Parathyroid adenoma (tissue), 2 donors: ENCODE measurements around the gene CAVIN1.

ENCODE experiments used
- H2AFZ ChIP-seq: fragments of 300-600 bp; sonication (generic); one replicate; pipeline ENCODE4 v1.7.0; 2017; ENCODE audit warnings: antibody characterized with exemption, mild to moderate bottlenecking
- H3K27ac ChIP-seq: fragments of 300-600 bp; sonication (generic); one replicate; pipeline ENCODE4 v1.7.0; 2017
- H3K27me3 ChIP-seq: fragments of 300-600 bp; sonication (generic); one replicate; pipeline ENCODE4 v1.7.0; 2017; ENCODE audit warnings: low read length; ENCODE audit not compliant: control insufficient read depth, insufficient read depth
- H3K36me3 ChIP-seq: fragments of 300-600 bp; sonication (generic); one replicate; pipeline ENCODE4 v1.7.0; 2017; ENCODE audit warnings: low read length; ENCODE audit not compliant: control insufficient read depth, insufficient read depth
- H3K4me1 ChIP-seq: fragments of 300-600 bp; sonication (generic); one replicate; pipeline ENCODE4 v1.7.0; 2017; ENCODE audit warnings: control low read depth
- H3K4me2 ChIP-seq: fragments of 300-600 bp; sonication (generic); one replicate; pipeline ENCODE4 v1.7.0; 2017; ENCODE audit warnings: low read length
- H3K4me3 ChIP-seq: fragments of 300-600 bp; sonication (generic); one replicate; pipeline ENCODE4 v1.7.0; 2017; ENCODE audit warnings: low read depth, low read length
- H3K79me2 ChIP-seq: fragments of 300-600 bp; sonication (generic); one replicate; pipeline ENCODE4 v1.7.0; 2017; ENCODE audit warnings: control low read depth
- H3K9ac ChIP-seq: fragments of 300-600 bp; sonication (generic); one replicate; pipeline ENCODE4 v1.7.0; 2017; ENCODE audit warnings: mild to moderate bottlenecking
- H3K9me3 ChIP-seq: fragments of 300-600 bp; sonication (generic); one replicate; pipeline ENCODE4 v1.7.0; 2017; ENCODE audit warnings: low read length; ENCODE audit not compliant: control insufficient read depth
- TF ChIP-seq, protein P1 (sequence below): fragments of 300-600 bp; sonication (generic); IDR thresholded peaks from one replicate; pipeline ENCODE4 v1.7.0; 2017; ENCODE audit warnings: antibody characterized with exemption, mild to moderate bottlenecking
- donor health status: primary hyperparathyroidism.

Gene CAVIN1

DNA sequence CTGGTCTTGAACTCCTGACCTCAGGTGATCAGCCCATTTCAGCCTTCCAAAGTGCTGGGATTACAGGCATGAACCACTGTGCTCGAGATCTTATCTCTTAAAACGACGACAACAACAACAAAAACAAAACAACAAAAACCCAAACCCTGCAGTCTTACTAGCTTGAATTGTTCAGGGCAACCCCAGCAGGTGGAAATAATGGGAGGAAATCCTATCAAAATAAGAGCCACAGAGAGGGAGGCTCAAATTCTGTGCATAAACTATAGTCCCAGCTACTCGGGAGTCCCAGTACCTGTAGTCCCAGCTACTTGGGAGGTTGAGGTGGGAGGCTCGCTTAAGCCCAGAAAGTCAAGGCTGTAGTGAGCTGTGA is 19.1 kb upstream of the CAVIN1 start:
- Histone ChIP-seq H3K4me3 (no peak overlapping the region), H3K9ac (no peak overlapping the region), H3K79me2 (no peaks in the 10 kb centered on the region), H3K27me3 (no peaks in the 10 kb centered on the region), H3K27ac (no peak overlapping the region), H2AFZ (no peak overlapping the region), H3K9me3 (no peaks in the 10 kb centered on the region), H3K36me3 (no peaks in the 10 kb centered on the region), H3K4me1 (no peaks in the 10 kb centered on the region), H3K4me2 (no peak overlapping the region)
- TF ChIP-seq, protein P1, sequence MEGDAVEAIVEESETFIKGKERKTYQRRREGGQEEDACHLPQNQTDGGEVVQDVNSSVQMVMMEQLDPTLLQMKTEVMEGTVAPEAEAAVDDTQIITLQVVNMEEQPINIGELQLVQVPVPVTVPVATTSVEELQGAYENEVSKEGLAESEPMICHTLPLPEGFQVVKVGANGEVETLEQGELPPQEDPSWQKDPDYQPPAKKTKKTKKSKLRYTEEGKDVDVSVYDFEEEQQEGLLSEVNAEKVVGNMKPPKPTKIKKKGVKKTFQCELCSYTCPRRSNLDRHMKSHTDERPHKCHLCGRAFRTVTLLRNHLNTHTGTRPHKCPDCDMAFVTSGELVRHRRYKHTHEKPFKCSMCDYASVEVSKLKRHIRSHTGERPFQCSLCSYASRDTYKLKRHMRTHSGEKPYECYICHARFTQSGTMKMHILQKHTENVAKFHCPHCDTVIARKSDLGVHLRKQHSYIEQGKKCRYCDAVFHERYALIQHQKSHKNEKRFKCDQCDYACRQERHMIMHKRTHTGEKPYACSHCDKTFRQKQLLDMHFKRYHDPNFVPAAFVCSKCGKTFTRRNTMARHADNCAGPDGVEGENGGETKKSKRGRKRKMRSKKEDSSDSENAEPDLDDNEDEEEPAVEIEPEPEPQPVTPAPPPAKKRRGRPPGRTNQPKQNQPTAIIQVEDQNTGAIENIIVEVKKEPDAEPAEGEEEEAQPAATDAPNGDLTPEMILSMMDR: no peak

DNA sequence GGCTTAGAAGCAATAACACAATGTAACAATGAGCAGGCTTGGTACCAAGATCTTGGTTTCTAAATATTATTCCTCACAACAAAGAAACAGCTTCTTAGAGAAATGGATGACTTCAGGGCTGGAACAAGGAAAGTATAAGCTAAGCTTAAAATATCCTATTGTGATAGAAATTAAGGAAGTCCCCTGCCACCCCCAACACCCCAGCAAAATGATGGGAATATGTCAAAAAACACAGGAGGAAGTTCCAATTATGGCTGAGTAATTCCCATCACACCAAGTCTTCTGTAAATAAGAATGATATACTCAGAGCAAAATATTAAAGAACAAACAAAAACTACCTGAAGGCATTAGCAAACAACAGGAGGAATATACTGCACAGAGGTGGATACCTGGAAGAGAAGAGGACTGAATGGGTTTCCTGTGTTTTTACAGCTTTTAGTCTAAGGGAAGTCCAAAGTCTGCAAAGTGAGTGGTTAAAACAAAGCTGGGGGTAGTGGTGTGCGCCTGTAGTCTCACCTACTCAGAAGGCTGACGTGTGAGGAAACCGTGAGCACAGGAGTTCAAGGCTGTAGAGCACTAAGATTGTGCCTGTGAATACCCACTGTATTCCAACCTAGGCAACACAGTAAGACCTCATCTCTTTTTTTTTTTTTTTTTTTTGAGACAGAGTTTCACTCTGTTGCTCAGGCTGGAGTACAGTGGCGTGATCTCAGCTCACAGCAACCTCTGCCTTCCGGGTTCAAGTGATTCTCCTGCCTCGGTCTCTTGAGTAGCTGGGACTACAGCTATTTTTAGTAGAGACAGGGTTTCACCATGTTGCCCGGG is 18.5 kb upstream of the CAVIN1 start:
- no peaks in the 10 kb centered on the region for H3K79me2 ChIP-seq
- H3K4me3 ChIP-seq: no peak overlapping the region
- TF ChIP-seq, protein P1: no peak

DNA sequence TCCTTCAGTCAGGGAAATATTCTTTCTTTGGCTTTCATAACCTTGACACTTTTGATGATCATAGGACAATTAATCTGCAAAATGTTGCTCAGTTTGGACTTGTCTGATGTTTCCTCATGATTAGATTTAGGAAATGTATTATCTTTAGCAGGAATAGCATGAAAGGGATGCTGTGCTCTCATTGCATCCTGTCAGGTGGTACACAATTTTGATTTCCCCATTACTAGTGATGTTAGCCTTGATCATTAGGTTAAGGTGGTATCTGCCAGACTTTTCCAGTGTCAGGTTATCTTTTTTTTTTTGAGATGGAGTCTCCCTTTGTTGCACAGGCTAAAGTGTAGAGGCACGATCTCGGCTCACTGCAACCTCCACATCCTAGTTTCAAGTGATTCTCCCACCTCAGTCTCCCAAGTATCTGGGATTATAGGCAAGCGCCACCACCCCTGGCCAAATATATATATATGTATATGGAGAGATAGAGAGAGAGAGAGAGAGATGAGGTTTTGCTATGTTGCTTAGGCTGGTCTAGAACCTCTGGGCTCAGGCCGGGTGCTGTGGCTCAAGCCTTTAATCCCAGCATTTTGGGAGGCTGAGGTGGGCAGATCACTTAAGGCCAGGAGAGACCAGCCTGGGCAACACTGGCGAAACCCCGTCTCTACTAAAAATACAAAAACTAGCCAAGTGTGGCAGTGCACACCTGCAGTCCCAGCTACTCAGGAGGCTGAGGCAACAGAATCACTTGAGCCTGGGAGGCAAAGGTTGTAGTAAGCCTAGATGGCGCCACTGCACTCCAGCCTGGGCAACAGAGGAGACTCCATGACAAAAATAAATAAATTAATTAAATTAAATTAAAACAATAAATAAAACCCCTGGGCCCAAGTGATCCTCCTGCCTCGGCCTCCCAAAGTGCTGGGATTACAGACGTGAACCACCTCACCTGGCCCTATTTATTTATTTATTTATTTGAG is 15.8 kb upstream of the CAVIN1 start:
- H2AFZ ChIP-seq: no peak overlapping the region
- no peaks in the 10 kb centered on the region for H3K9me3 ChIP-seq
- H3K9ac ChIP-seq: no peak overlapping the region
- TF ChIP-seq, protein P1: no peak
- no peak overlapping the region for H3K27ac ChIP-seq
- no peaks in the 10 kb centered on the region for H3K4me1 ChIP-seq
- H3K36me3 ChIP-seq: no peaks in the 10 kb centered on the region
- H3K4me2 ChIP-seq: no peak overlapping the region
- H3K27me3 ChIP-seq: no peaks in the 10 kb centered on the region
- H3K79me2 ChIP-seq: no peaks in the 10 kb centered on the region
- no peak overlapping the region for H3K4me3 ChIP-seq

More for the DNA sequence above, 18.5 kb upstream of the CAVIN1 start:
- Histone ChIP-seq H3K4me1 (no peaks in the 10 kb centered on the region), H3K36me3 (no peaks in the 10 kb centered on the region), H3K9me3 (no peaks in the 10 kb centered on the region), H3K9ac (no peak overlapping the region), H2AFZ (no peak overlapping the region), H3K4me2 (no peak overlapping the region), H3K27me3 (no peaks in the 10 kb centered on the region), H3K27ac (no peak overlapping the region)

DNA sequence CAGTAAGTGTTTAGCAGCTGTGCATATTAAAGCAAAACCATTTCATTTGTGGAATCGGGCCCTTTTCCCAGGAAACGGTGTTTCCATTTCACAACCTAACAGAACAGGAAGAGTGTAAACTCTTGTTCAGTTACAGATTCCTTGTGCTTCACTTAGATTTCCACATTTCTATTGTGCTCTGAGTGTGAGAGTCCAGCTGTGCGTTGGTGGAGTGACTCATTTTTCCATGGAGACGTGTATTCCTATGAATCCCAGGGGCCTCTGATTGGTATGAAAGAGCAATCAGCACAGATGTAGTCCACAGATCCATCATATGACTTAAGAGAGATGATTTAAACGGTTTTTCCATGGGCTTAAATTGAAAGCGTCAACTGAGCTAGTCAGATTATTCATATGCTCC is 13.3 kb upstream of the CAVIN1 start:
- H3K27me3 ChIP-seq: no peaks in the 10 kb centered on the region
- no peaks in the 10 kb centered on the region for H3K4me1 ChIP-seq
- no peak overlapping the region for H3K4me3 ChIP-seq
- H3K4me2 ChIP-seq: no peak overlapping the region
- no peaks in the 10 kb centered on the region for H3K9me3 ChIP-seq
- H3K27ac ChIP-seq: no peak overlapping the region
- H3K79me2 ChIP-seq: no peaks in the 10 kb centered on the region
- no peaks in the 10 kb centered on the region for H3K36me3 ChIP-seq
- no peak overlapping the region for H3K9ac ChIP-seq
- TF ChIP-seq, protein P1: no peak
- no peak overlapping the region for H2AFZ ChIP-seq
